ENCODE measurements around the gene SNX1.
A peak's percentile ranks its signal among the peaks of the same experiment; 100 is the strongest.
"Not testable (repeated sequence)": the region's sequence is repeated elsewhere in the genome, so short reads cannot be mapped to it uniquely, and the experiment has no call there.

Gene SNX1

DNA sequence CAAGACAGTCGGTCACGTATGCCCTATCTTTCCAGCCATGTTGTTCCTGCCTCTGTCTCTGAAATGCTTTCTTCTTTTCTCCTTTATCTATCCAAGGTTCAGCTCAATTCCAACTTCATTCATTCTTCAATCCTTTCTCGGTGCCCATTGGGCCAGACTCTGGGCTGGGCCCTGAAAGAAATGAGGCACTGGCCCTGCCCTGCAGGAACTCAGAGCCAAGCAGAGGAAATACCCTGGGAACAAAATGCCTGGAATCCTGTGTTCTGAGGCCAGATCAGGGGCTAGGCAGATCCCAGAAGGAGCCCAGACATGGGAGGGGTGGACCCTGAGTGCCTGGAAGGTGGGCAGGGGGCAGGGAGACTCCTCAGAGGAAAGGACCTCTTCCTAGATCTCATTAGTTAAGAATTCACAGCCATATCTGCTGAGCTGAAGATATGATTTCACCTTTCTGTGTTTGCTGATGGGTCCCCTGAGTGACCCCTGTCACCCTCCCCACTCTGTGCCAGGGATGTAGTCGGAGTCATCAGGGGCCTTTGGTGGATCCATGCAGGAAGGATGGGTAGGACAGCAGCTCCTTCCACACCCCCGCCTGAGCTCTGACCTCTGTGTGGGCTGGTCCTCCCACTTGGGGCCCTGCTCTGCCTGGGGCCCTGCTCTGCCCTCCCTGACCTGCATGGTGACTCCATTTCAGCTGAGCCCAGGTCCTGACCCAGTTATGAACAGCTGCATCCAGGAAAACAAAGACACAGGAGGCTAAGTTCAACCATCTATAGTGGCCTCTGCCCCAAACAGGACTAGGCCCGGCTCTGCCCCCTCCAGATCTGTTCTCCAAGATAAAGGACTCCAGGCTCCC, 44.1 kb upstream of the SNX1 start:
- H3K27ac ChIP-seq: peak overlapping the region; percentile 37
- peak; percentile 36 for DNase-seq (ENCODE audit: low spot score)
- POLR2A ChIA-PET (ENCODE audit: low non-redundant PET): no interaction called here
- CTCF ChIA-PET: interaction anchor here (1.3 to 1.6 kb wide), 2 partner anchors 106 to 299 kb away, joined by 3 to 6 read pairs; no protein-coding TSS in a partner anchor
- TF ChIP-seq, protein P1, sequence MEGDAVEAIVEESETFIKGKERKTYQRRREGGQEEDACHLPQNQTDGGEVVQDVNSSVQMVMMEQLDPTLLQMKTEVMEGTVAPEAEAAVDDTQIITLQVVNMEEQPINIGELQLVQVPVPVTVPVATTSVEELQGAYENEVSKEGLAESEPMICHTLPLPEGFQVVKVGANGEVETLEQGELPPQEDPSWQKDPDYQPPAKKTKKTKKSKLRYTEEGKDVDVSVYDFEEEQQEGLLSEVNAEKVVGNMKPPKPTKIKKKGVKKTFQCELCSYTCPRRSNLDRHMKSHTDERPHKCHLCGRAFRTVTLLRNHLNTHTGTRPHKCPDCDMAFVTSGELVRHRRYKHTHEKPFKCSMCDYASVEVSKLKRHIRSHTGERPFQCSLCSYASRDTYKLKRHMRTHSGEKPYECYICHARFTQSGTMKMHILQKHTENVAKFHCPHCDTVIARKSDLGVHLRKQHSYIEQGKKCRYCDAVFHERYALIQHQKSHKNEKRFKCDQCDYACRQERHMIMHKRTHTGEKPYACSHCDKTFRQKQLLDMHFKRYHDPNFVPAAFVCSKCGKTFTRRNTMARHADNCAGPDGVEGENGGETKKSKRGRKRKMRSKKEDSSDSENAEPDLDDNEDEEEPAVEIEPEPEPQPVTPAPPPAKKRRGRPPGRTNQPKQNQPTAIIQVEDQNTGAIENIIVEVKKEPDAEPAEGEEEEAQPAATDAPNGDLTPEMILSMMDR (conservative IDR thresholded peaks at IDR 0.05; ENCODE audit: low read depth): no peak

DNA sequence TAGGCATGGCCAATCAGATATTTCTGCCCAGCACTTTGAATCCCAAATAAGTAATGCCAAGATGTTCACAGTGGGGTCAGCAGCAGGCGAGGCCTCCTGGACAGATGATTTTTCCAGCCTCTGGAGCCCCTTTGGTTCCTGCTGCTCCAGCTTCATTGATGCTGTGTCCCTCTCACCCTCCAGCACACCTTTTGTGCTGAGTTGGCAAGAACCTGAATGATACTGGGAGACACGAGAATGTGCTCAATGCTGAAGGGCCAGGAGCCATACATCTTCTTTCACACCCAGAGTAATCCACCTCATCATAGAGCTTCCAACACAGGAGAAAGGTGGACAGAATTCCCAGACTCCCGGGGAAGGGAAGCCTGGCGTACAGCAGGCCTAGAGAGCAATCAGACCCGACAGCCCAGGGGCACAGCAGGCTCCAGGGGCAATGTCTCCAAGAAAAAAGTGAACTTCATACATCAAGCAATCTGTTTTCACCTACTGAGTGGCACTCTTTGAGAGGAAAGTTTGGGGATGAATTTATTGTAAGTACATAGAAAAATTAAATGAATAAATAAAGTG, 42.8 kb upstream of the SNX1 start:
- CTCF ChIA-PET: interaction anchor here (1.6 kb wide), 1 partner anchor 107 kb away, joined by 6 read pairs; no protein-coding TSS in a partner anchor
- no peak overlapping the region for H3K27ac ChIP-seq
- POLR2A ChIA-PET (ENCODE audit: low non-redundant PET): no interaction called here
- TF ChIP-seq, protein P1 (conservative IDR thresholded peaks at IDR 0.05; ENCODE audit: low read depth): no peak
- no peak for DNase-seq (ENCODE audit: low spot score)

DNA sequence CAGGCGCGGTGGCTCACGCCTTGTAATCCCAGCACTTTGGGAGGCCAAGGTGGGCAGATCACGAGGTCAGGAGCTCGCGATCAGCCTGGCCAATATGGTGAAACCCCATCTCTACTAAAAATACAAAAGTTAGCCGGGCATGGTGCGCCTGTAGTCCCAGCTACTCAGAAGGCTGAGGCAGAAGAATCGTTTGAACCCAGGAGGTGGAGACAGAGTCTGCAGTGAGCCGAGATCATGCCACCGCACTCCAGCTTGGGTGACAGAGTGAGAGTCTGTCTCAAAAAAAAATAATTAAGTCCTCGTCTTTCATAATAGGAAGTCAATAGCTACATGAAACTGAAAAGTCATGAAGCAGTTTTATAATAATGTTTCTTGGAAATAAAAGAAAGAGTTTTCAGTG, 42.1 kb upstream of the SNX1 start:
- CTCF ChIA-PET: interaction anchor here (1.7 kb wide), 1 partner anchor 14 kb away, joined by 7 read pairs; no protein-coding TSS in a partner anchor
- POLR2A ChIA-PET (ENCODE audit: low non-redundant PET); DNase-seq (ENCODE audit: low spot score); H3K27ac ChIP-seq: not testable (repeated sequence)

DNA sequence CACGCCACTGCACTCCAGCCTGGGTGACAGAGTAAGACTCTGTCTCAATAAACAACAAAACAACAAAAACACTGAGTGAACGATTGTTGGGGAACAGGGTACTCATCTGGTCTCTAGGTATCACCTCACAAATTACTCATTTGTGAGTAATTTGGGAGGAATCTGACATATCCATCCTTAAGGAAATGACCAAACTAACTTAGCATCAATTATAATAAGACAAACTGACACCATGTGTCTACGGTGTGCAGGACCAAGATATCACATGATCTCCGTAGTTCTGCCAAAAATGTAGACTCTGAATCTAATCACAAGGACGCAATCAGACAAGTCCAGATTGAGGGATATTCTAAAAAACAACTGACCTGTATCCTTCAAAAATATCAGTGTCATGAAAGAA, 37.5 kb upstream of the SNX1 start:
- POLR2A ChIA-PET (ENCODE audit: low non-redundant PET): interaction anchor here (0.8 kb wide), 1 partner anchor 548 kb away, joined by 6 read pairs; no protein-coding TSS in a partner anchor

DNA sequence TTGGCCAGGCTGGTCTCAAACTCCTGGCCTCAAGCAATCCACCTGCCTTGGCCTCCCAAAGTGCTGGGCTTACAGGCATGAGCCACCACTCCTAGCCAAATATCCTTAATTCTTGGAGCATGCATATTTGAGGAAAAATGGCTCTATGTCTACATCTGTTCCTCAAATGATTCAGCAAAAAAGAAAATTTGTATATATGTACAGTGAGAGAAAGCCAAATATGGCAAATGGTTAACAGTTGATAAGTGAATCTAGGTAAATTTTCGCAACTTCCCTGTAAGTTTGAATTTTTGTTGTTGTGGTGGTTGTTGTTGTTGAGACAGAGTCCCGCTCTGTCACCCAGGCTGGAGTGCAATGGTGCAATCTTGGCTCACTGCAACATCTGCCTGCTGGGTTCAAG, 36.7 kb upstream of the SNX1 start:
- CTCF ChIA-PET: not testable (repeated sequence)

More for the DNA sequence above, 37.5 kb upstream of the SNX1 start:
- no peak overlapping the region for H3K27ac ChIP-seq
- CTCF ChIA-PET: no interaction called here
- TF ChIP-seq, protein P1 (conservative IDR thresholded peaks at IDR 0.05; ENCODE audit: low read depth): no peak
- peak; percentile 65 for DNase-seq (ENCODE audit: low spot score)

DNA sequence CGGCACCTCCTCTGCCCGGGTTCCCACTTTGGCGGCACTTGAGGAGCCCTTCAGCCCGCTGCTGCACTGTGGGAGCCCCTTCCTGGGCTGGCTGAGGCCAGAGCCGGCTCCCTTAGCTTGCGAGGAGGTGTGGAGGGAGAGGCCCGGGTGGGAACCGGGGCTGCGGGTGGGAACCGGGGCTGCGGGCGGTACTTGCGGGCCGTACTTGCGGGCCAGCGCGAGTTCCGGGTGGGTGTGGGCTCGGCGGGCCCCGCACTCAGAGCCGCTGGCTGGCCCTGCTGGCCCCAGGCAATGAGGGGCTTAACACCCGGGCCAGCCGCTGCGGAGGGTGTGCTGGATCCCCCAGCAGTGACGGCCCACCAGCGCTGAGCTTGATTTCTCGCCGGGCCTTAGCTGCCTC, 35.1 kb upstream of the SNX1 start:
- TF ChIP-seq, protein P1 (conservative IDR thresholded peaks at IDR 0.05; ENCODE audit: low read depth): no peak
- ChIA-PET POLR2A (ENCODE audit: low non-redundant PET) (no interaction called here), CTCF (no interaction called here)
- H3K27ac ChIP-seq: no peak overlapping the region
- DNase-seq (ENCODE audit: low spot score): no peak

More for the DNA sequence above, 36.7 kb upstream of the SNX1 start:
- POLR2A ChIA-PET (ENCODE audit: low non-redundant PET); H3K27ac ChIP-seq; DNase-seq (ENCODE audit: low spot score): not testable (repeated sequence)

DNA sequence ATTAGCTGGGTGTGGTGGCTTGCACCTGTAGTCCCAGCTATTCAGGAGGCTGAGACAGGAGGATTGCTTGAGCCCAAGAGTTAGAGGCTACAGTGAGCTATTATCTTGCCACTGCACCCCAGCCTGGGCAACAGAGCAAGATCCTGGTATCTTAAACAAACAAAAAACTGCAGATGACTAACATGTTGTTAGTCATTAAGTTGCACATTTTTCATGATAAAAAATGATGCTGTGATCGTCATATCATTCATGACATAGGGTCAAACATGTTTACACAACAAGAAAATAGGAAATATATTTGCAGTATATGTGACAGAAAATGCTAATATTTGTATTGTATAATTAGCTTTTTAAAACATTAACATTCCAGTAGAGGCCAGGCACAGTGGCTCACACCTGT, 29.3 kb upstream of the SNX1 start:
- POLR2A ChIA-PET (ENCODE audit: low non-redundant PET): no interaction called here

More for the DNA sequence above, 29.3 kb upstream of the SNX1 start:
- no peak overlapping the region for H3K27ac ChIP-seq
- CTCF ChIA-PET: interaction anchor here (0.6 to 2.8 kb wide), 3 partner anchors 45 to 314 kb away, joined by 3 to 32 read pairs (median 3); no protein-coding TSS in a partner anchor
- DNase-seq (ENCODE audit: low spot score): no peak
- TF ChIP-seq, protein P1 (conservative IDR thresholded peaks at IDR 0.05; ENCODE audit: low read depth): no peak

Measured in RWPE1 (cell line).